A673 (cell line): ENCODE results near the gene MLLT6. TPM values are rescaled to one million over a fixed set of nuclear protein-coding genes. Genes with fewer than 3 reads are reported as not detected.

ENCODE experiments used
- BruUV-seq: library from RNA; stranded (reverse); fragments of 400-500 nt; replicated peaks from 2 replicates; lab custom pipeline; 2021; lab: Mats Ljungman, UMichigan
- CTCF ChIA-PET: fragments of 300-600 bp; sonication (Branson Sonifier 250); formaldehyde crosslinking; loops from one replicate; lab custom pipeline; 2022; ENCODE audit warnings: antibody characterized with exemption; lab: Charles Lee
- POLR2A ChIA-PET: fragments of 300-600 bp; sonication (Branson Sonifier 250); formaldehyde crosslinking; loops from one replicate; lab custom pipeline; 2022; ENCODE audit warnings: antibody characterized with exemption; ENCODE audit not compliant: low non-redundant PET; lab: Charles Lee
- DNase-seq: peaks from one replicate; pipeline ENCODE4 v3.0.0-alpha.2; 2015; ENCODE audit warnings: low spot score
- H3K27ac ChIP-seq: fragments of 200-600 bp; sonication (generic); 2 replicates; pipeline ENCODE4 v1.5.1; 2016; ENCODE audit warnings: mixed run types, low read depth, mild to moderate bottlenecking, mixed read lengths, antibody characterized with exemption, low read length; ENCODE audit not compliant: poor library complexity, severe bottlenecking
- H3K27me3 ChIP-seq: fragments of 200-600 bp; sonication (generic); replicated peaks from 2 replicates; pipeline ENCODE4 v1.6.1; 2017; ENCODE audit warnings: mixed run types, low read depth, mild to moderate bottlenecking, mixed read lengths, antibody characterized with exemption, low read length; ENCODE audit not compliant: insufficient read depth, poor library complexity
- H3K36me3 ChIP-seq: fragments of 200-600 bp; sonication (generic); 2 replicates; pipeline ENCODE4 v1.6.1; 2016; ENCODE audit warnings: mixed run types, mild to moderate bottlenecking, mixed read lengths, antibody characterized with exemption, low read length; ENCODE audit not compliant: insufficient read depth, poor library complexity, severe bottlenecking
- H3K4me1 ChIP-seq: fragments of 200-600 bp; sonication (generic); 2 replicates; pipeline ENCODE4 v1.6.1; 2017; ENCODE audit warnings: mixed run types, mild to moderate bottlenecking, mixed read lengths, antibody characterized with exemption, low read length; ENCODE audit not compliant: insufficient read depth, poor library complexity, severe bottlenecking
- H3K4me3 ChIP-seq: fragments of 200-600 bp; sonication (generic); 2 replicates; pipeline ENCODE4 v1.5.1; 2016; ENCODE audit warnings: low read depth, mixed run types, mild to moderate bottlenecking, mixed read lengths, low read length; ENCODE audit not compliant: poor library complexity, severe bottlenecking
- H3K9me3 ChIP-seq: fragments of 200-600 bp; sonication (generic); 2 replicates; pipeline ENCODE4 v1.6.1; 2016; ENCODE audit warnings: mixed run types, low read depth, mild to moderate bottlenecking, mixed read lengths, antibody characterized with exemption, low read length; ENCODE audit not compliant: poor library complexity, severe bottlenecking
- EZH2 ChIP-seq: fragments of 200-600 bp; sonication (generic); IDR thresholded peaks from 2 replicates; pipeline ENCODE4 v1.6.1; 2017; ENCODE audit warnings: borderline replicate concordance, low read depth, mild to moderate bottlenecking, mixed read lengths, antibody characterized with exemption, low read length; ENCODE audit not compliant: poor library complexity, severe bottlenecking
- intact Hi-C: fragments of 100-400 bp; cut with micrococcal nuclease; formaldehyde crosslinking; loops from one replicate; pipeline ENCODE4 v1.10.0; 2022; ENCODE audit not compliant: unreplicated experiment
- total RNA-seq: library from RNA; stranded (reverse); gene quantifications from 2 replicates; pipeline ENCODE4 v1.2.3, GENCODE V29; 2021
- TF ChIP-seq, protein P1 (sequence below): fragments of 300-800, 200-600 bp; sonication (generic); conservative IDR thresholded peaks from 2 replicates; pipeline ENCODE4 v1.5.1; 2017; ENCODE audit warnings: low read depth, mild to moderate bottlenecking, antibody characterized with exemption, low read length, moderate library complexity, mixed read lengths

The MLLT6 gene
- total RNA-seq, 1 experiment from 2014 or later = 41.4 TPM

DNA sequence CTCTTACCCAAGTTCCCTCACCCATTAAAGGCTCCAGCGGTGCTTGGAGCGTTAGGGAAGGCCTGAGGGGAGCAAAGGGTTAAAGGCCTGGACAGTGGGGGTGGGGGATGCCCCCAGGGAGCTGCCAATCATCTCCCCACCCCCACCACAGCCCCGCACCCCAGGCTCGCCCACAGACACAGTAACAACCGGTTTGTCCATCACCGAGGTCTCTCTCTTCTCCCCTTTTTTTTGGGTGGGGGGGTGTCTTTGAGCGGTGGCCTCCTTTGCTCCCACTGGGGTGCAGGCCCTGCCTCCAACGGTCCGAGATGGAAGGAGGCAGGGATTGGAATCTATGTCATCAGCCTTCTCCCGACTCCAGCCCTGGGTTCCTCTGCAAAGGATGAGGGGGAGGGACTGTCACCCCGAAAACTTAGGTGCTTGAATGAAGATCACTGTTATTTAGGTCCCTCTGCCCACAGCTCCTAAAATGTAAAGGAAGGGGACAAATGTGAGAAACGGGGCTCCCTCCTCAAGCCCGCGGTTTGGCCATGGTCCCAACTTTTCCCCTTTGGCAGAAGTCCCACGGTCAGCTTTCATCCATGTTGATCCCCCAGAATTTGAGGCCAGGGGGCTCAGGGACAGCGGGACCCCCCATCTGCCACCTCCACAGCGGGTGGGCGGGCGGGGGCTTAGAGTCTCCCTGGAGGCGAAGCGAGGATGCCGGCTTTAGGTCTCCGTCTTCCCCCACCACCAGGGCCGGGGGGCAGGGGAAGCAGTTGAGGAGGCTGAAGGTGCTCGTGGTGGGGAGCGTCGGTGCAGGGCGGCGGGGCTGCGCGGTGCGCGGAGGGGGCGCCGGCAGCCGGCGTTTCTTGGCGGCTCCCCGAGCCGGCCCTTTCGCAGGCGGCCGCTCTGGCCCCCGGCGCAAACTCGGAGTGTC lies 32.0 kb upstream of the MLLT6 start:
- no peak for DNase-seq
- no TSS peak for BruUV-seq
- Histone ChIP-seq H3K4me3 (peak overlapping the region; percentile 58), H3K27me3 (peaks cover 9% of the 10 kb centered on the region), H3K9me3 (no peaks in the 10 kb centered on the region), H3K27ac (no peak overlapping the region), H3K4me1 (no peaks in the 10 kb centered on the region), H3K36me3 (no peaks in the 10 kb centered on the region)
- POLR2A ChIA-PET = no interaction called here
- intact Hi-C loops = no loop called here
- TF ChIP-seq EZH2 = no peak
- TF ChIP-seq, protein P1, sequence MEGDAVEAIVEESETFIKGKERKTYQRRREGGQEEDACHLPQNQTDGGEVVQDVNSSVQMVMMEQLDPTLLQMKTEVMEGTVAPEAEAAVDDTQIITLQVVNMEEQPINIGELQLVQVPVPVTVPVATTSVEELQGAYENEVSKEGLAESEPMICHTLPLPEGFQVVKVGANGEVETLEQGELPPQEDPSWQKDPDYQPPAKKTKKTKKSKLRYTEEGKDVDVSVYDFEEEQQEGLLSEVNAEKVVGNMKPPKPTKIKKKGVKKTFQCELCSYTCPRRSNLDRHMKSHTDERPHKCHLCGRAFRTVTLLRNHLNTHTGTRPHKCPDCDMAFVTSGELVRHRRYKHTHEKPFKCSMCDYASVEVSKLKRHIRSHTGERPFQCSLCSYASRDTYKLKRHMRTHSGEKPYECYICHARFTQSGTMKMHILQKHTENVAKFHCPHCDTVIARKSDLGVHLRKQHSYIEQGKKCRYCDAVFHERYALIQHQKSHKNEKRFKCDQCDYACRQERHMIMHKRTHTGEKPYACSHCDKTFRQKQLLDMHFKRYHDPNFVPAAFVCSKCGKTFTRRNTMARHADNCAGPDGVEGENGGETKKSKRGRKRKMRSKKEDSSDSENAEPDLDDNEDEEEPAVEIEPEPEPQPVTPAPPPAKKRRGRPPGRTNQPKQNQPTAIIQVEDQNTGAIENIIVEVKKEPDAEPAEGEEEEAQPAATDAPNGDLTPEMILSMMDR = no peak
- CTCF ChIA-PET = interaction anchor here (0.7 kb wide), 1 partner anchor 222 kb away, joined by 3 read pairs; no protein-coding TSS in a partner anchor

DNA sequence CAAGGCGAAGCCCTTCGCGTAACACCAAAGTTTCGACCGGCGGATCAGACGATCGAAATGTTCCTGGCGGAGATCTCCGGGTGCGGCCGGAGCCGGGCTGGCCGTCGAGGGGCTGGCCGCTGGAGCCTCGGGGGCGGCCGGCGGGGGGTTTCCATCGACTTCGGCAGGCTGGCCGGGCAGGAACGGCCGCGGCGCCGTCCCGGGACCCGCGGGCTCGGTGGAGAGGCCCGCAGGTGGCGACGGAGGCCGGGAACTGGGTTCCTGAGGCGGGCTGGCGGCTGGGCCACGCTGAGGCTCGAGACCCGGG lies 31.4 kb upstream of the MLLT6 start:
- Histone ChIP-seq H3K4me3 (peak overlapping the region; percentile 58), H3K27me3 (peaks cover 9% of the 10 kb centered on the region), H3K9me3 (no peaks in the 10 kb centered on the region), H3K4me1 (no peaks in the 10 kb centered on the region), H3K36me3 (no peaks in the 10 kb centered on the region), H3K27ac (no peak overlapping the region)
- no peak for DNase-seq
- TF ChIP-seq, protein P1 = no peak
- no peak for TF ChIP-seq EZH2
- intact Hi-C loops = no loop called here
- no TSS peak for BruUV-seq
- ChIA-PET POLR2A (no interaction called here), CTCF (interaction anchor here (0.7 kb wide), 1 partner anchor 223 kb away, joined by 3 read pairs; no protein-coding TSS in a partner anchor)

DNA sequence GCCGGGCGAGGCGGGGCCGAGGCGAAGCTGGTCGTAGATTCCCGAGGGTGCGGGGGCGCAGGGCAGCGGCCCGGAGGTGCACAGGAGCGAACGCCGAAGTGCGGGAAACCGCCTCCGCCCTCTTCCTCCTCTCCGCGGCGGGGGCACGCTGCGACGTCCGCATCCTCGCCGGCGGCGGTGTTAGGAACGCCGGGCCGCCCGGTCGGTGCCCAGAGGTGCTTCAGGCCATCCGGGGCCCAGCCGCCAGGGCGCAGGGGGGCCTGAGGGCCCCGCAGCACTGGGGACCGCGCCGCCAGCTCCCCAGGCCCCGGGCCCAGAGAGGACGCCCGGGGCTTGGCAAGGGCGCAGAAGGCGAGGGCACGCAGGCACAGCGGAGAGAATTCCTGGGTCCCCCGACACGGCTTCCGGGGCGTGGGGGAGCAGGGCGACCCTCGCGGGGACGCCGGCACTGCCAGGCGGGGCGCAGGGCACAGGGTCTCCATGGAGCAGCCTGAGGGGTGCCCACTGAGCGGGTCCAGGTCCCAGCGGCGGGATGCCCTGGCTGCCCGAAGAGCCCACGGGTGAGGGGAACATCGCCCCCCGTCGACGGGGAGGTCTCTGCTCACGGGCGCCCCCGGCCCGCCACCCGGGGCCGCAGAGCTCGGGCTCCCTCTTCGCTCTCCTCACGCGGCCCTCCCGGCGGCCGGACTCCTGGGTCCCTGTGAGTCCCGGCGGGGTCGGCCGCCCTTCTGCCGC lies 30.9 kb upstream of the MLLT6 start:
- H3K4me1 ChIP-seq = no peaks in the 10 kb centered on the region
- no peaks in the 10 kb centered on the region for H3K36me3 ChIP-seq
- no TSS peak for BruUV-seq
- ChIA-PET POLR2A (no interaction called here), CTCF (interaction anchor here (0.7 kb wide), 1 partner anchor 223 kb away, joined by 3 read pairs; no protein-coding TSS in a partner anchor)
- peak overlapping the region; percentile 58 for H3K4me3 ChIP-seq
- H3K9me3 ChIP-seq = no peaks in the 10 kb centered on the region
- intact Hi-C loops = no loop called here
- DNase-seq = no peak
- peak overlapping the region; percentile 75 for H3K27ac ChIP-seq
- no peak for TF ChIP-seq EZH2
- TF ChIP-seq, protein P1 = peak; percentile 28; the same call in 1 of the 2 replicates
- H3K27me3 ChIP-seq = peaks cover 8% of the 10 kb centered on the region
